GM19468 (cell line): ENCODE data around the gene COBL.

Experiments used
- ATAC-seq: cut with Tn5 transposase; IDR thresholded peaks from one replicate; pipeline ENCODE4 v1.9.1; 2021; ENCODE audit warnings: mild to moderate bottlenecking, moderate library complexity, moderate number of reproducible peaks; ENCODE audit not compliant: unreplicated experiment; ENCODE audit errors: extremely low read depth

The COBL gene

GRCh38 chr7:51239691-51240090, 76.9 kb downstream of the COBL start:
- ATAC-seq: no peak

DNA sequence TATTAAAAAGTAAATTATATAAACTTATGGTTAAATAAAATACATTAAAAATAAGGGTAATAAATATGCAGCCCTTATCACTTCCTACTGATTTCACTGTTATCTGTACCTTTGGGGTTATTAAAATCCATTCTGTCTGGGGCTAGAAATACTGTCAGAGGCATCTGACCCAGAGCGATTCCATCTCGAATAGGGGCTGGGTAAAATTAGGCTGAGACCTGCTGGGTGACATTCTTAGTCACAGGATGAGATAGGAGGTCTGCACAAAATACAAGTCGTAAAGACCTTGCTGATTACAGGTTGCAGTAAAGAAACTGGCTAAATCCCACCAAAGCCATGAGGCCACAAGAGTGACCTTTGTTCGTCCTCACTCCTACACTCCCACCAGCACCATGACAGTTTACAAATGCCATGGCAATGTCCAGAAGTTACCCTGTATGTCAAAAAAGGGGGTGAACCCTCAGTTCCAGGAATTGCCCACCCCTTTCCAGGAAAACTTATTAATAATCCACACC, 77.6 kb downstream of the COBL start:
- no peak for ATAC-seq

- no peak for ATAC-seq
Observed at GRCh38 chr7:51237446-51238133, 79.0 kb downstream of the COBL start.

- no peak for ATAC-seq
Observed at GRCh38 chr7:51236470-51237132, 80.0 kb downstream of the COBL start.

DNA sequence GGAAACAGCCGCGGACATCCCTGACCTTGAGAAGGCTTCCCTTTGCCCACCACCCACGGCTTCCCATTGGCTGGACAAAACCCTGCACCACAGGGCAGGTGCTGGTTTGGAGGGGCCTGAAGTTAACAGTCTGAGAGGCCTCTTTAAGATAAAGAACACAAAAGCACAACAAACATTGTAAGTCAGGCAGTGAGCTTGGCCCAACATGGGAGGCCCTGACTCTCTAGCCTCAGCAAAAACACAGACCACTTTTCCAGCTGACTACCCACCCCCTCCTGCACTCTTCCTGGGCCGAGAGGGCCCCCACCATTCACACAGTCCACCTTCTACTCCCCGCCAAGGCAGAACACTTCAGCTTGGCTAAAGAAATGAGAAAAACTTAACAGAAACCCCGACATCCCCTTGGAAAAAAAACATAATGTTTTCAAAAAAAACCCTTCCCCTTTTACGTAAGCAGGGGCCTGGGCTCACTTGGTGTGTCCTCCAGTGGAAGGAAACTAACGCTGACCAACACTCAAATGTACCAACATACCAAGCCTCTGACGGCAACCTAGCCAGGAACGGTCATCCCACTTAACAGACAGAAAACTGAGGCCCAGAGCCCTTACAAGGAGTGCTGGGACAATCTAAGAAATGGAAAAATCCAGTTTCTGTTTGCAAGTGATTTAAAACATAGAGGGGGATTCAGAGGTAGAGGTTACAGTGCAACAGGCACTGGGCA, 80.9 kb downstream of the COBL start:
- no peak for ATAC-seq

DNA sequence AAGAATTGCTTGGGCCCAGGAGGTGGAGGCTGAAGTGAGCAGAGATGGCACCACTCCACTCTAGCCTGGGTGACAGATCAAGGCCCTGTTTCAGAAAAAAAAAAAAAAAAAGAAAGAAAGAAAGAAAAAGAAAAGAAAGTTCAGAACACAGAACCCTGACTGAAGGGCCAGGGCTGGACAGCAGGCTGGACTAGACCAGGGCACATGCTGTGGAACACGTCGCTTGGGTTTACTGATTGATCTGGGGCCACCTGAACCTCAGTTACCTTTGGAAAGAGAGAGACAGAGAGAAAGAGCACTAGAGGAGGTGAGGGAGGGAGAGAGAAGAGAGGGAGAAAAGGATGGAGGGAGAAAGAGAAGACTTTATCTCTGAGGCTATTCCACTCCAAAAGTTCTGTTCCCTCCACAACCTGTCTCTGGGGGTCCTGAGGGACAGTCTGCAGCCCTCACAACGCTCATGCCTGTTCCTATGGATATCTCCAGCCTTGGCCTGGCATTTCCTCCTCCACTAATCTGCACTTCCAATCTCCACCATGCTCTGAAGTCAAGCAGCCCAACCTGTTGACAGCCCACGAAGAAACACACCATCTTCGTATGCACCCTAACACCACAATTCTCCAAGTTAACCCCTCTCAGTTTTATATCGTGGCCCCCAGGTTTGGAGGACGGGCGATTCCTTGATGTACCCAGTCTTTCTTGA, 81.8 kb downstream of the COBL start:
- no peak for ATAC-seq

DNA sequence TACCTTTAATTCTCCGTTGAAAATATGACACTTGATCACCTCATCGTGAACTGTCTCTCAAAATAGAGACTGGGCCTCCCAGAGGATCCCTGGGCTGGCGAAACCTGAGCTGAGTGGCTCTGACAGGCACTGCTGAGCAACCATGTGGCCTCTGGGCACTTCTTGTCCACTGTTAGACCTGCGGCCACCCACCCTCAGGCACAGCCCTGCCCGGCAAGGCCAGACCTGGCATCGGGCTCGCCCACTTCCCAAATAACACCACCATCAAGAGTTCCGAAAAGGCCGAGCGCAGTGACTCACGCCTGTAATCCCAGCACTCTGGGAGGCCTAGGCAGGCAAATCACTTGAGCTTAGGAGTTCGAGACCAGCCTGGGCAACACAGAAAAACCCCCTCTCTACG, 82.5 kb downstream of the COBL start:
- ATAC-seq: no peak

DNA sequence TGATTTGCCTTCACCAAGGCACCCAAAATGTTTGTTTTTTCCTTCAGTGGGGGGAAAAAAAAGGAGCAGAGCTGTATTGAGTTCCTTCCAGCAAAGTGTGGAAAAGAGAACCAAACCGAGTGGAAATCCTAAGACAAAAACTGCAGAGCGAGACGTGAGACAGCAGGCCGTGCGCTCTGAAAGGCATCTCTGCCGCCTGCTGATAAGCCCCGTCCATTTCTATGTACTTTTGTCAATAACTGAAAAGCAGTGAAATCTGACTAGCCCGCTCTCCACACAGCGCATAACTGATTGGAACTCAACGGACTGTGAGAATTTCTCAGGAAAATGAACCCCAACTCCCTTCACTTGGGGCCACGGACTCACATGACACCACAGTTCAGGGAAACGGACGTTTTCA, 83.2 kb downstream of the COBL start:
- ATAC-seq: no peak

GRCh38 chr7:51230723-51231122, 85.9 kb downstream of the COBL start:
- no peak for ATAC-seq

GRCh38 chr7:51230324-51230625, 86.3 kb downstream of the COBL start:
- ATAC-seq: no peak

- ATAC-seq: no peak
Observed at GRCh38 chr7:51229620-51230323, 86.8 kb downstream of the COBL start.

DNA sequence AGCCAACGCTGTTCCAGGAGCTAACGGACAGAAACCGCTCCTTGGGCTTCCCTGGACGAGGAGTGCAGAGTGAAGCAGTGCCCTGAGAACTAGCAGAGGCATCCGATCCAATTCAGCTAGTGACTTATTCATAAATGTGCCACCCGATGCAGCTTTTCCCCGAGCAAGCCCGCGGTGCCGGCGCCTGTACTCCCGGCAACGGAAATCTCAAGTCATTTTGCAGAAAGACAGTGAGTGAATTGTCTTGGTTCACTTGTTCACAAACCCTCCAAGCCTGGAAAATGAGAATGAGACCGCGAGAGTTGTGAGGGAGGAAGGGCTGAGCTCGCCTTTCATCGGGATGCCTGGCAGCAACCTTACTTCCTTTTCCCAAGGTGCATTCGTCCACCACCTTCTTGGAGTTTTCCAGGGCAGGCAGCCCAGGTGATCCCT, 87.5 kb downstream of the COBL start:
- no peak for ATAC-seq

DNA sequence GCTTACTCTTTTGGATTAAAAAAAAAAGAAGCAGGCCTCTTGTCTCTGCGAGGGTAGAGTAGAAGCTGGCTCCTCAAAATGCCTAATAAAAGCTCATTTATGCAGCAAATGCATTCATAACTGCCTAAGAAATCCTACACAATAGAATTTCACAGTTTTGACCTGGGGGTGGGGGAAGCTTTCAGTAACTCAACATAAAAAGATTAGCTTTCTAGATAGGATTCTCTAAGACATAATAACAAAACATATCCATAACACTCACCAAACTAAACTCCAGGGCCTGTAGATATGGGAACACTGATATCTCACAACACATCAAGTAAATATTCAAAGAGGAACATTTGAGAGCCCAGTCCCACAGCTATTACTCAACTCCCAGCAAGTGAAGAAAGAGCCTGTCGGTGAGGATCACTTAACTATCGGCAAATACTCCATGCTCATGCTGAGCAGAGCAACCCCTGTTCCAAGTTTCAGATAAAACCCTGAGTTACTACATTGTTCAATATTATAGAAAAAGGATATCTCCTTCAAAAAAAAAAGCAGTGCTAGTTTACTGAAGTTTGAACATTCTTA, 88.1 kb downstream of the COBL start:
- no peak for ATAC-seq

DNA sequence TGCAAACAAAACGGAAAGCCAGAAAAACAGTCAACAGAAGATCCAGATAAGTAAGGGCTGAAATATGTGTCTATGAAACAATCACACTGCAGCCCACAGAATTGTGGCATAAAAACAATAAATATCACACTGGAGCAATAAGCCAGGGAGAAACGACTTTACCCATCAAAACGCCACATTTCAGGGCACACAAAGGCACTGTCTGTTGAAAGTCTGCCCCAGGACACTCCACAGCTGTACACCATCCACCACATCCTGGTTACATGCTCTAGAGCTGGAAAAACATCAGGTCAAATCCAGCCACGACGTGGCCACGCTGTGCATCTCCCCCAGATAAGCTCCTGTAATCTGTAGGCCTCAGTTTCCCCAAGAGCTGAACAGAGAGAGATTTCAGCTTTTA, 88.7 kb downstream of the COBL start:
- no peak for ATAC-seq

GRCh38 chr7:51226916-51227535, 89.6 kb downstream of the COBL start:
- ATAC-seq: no peak

DNA sequence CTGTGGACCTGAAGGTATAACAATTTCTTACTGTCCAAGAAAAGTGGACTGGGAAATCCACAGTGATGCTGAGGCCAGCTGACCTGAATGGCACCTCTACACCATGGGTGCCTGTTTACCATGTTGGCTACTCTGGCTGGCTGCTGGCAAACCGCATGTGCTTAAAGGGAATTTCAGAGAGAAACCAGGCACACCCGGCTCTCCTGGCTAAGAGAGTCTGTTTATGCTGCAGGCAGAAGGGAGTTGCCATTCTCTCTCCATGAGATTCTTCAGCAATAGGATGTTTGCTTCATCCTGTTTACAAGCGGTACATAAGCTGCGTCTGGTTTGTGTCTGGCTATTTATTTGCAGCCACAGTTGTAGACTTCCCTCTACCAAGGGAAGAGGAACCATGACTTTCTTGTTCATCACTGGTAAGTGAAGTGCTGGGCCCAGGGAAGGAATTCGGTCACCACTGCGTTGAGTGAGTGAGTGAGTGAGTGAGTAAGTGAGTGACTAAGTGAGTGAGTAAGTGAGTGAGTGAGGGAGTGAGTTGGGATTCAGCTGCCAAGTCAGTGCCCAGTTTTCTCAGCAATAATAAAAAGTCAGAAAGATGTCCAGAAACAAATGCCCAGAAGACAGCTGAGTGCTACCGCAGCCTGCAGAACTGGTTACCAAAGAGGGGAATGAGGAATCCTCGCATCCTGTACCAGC, 90.4 kb downstream of the COBL start:
- no peak for ATAC-seq

GRCh38 chr7:51224811-51225595, 91.6 kb downstream of the COBL start:
- ATAC-seq: no peak

- ATAC-seq: no peak
Observed at GRCh38 chr7:51223505-51223904, 93.1 kb downstream of the COBL start.
